Stromal cell of bone marrow (primary cell): ENCODE results near the gene MRTFB.

Source experiments
- DNase-seq: peaks from one replicate; pipeline ENCODE4 v3.0.0-alpha.2; 2012; ENCODE audit warnings: low read depth

Gene MRTFB

GRCh38 chr16:14062261-14062660 is 8.9 kb upstream of the MRTFB start:
- DNase-seq = no peak

DNA sequence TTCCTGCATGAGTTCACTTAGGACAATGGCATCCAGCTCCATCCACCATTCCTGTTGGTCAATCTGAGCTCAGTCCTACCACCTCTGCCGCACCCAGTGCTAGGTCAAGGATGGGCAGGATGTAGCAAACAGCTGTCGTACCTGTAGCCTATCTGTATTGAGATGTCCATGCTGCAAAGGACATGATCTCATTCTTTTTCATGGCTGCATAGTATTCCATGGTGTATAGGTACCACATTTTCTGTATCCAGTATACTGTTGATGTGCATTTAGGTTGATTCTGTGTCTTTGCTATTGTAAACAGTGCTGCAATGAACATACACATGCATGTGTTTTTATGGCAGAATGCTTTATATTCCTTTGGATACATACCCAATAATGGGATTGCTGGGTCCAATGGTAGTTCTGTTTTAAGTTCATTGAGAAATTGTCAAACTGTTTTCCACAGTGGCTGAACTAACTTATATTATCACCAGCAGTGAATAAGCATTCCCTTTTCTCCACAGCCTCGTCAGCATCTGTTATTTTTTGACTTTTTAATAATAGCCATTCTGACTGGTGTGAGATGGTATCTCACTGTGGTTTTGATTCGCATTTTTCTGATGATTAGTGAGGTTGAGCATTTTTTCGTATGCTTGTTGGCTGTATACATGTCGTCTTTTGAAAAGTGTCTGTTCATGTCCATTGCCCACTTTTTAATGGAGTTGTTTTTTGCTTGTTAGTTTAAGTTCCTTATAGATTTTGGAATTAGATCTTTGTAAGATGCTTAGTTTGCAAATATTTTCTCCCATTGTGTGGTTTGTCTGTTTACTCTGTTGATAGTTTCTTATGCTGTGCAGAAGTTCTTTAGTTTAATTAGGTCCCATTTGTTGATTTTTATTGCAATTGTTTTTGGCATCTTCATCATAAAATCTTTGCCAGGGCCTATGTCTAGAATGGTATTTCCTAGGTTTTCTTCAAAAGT is 7.2 kb upstream of the MRTFB start:
- DNase-seq = no peak

GRCh38 chr16:14069818-14070217 is 1.3 kb upstream of the MRTFB start:
- DNase-seq = no peak

- DNase-seq = no peak
These were observed 603 bp upstream of the MRTFB start for GRCh38 chr16:14070555-14070876.

DNA sequence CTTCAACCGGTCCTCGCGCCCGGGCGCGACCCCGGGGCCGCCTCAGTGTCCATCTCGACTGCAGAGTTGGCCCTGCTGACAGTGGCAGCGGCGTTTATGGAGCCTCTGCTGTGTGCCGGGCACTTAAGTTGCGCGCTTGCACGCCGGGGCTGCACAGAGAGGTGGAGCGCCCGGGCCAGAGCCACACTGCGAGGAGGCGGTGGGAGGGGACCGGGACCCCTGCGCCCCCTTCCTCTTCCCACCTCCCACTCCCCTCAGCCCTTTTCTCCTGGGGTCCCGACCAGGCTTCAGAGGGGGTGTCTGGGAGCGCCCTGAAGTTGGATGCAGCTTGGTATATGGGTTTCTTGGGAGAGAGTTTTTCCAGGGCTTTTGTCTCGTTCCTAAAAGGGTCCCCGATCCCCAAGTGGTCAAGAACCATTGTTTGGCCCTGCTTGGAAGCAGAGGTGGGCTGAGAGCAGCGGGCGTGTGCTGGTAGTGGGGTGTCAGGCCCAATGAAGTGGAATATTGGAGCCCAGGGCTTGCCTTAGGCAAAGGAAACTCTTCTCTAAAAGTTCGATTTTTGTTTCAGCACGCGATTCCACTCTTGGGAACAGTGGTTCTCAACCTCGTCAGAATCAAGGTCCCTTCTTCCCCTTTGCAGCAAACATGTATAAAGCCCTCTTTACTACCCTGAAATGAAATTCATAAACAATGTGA is 605 bp downstream of the MRTFB start:
- no peak for DNase-seq

- DNase-seq = no peak
These were observed 1.2 kb downstream of the MRTFB start for GRCh38 chr16:14072360-14072759.

GRCh38 chr16:14074544-14074943 is 3.4 kb downstream of the MRTFB start:
- DNase-seq = no peak

DNA sequence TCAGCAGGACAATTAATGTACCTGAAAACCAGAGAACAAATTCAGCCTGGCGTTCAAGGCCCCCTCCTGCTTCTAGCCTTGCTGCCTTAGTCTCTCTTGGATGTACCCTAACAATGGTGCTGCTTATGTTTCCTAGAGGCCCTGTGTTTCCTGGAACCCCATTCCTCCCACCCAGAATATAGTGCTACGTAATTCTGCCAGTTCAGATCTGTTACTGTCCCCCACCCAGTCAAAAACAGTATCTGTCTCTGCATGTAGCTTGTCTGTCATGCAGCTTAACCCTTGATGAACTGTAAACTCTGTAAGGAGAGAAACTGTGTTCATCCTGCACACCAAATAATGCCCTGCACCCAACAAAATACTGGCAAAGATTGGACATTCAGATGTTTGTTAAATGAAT is 6.8 kb downstream of the MRTFB start:
- DNase-seq = no peak

- no peak for DNase-seq
These were observed 15.4 kb downstream of the MRTFB start for GRCh38 chr16:14086477-14086876.

DNA sequence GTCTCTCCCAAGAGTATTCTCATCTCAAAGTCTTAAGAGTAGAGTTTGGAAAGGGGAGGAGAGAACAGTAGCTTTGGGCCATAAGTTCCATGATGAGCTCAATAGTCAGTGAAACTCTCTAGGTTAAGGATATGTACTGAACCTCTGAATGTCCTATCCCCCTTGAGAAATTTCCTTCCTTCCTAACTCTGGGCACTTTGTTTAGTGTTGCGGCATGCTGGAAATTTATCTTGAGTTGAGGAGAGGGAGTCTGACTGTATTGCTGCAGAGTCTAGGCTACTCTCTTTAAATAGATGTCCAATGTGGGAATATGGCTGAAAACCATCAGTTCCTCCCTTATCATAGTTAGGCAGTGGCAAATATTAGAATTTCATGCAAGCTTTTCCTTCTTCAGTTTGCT is 16.1 kb downstream of the MRTFB start:
- no peak for DNase-seq

- DNase-seq = no peak
These were observed 16.6 kb downstream of the MRTFB start for GRCh38 chr16:14087590-14088154.

DNA sequence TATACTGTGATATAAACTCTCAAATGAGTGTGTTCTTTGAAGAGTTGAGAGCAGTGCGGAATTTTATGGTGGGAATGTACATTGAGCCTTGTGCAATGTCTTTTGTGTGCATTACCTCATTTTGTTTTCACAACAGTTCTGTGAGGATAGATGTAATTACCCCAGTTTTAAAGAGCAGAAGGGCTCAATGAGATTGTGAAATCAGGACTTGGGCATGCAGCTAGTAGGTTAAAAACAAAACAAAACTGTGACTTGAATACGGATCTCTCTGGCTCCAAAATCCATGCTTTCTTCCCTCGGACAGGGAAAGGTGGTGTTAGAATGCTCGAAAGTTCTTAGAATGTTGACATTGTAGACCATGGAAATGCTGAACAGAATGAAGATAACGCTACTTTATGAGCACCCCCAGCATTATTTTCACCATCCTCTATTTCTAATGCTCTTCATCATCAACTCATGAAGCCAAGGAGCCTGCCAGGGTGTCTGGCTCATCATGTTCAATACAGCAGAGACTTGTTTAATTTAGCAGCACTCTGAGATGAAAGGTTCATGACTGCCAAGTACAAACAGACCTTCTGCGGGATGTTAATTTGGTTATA is 17.1 kb downstream of the MRTFB start:
- DNase-seq = no peak

DNA sequence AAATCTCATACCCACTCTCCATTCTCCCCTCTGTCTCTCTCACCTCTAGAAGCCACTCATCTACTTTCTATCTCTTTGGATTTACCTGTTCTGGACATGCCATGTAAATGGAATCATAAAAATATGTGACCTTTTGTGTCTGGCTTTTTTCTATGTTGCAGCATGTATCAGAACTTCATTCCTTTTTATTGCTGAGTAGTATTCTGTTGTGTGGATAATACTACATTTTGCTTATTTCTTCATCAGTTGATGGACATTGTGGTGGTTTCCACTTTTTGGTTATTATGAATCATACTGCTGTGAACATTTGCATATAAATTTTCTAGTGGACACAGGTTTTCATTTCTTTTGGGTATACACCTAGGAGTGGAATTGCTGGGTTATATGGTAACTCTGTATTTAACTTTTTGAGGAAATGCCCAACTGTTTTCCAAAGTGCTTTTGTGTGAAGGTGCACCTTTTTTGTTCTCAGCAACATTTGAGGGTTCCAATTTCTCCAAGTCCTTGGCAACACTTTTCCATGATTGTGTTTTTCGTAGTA is 18.2 kb downstream of the MRTFB start:
- no peak for DNase-seq

- DNase-seq = no peak
These were observed 21.4 kb downstream of the MRTFB start for GRCh38 chr16:14092561-14092960.

GRCh38 chr16:14095883-14096551 is 24.9 kb downstream of the MRTFB start:
- DNase-seq = no peak

DNA sequence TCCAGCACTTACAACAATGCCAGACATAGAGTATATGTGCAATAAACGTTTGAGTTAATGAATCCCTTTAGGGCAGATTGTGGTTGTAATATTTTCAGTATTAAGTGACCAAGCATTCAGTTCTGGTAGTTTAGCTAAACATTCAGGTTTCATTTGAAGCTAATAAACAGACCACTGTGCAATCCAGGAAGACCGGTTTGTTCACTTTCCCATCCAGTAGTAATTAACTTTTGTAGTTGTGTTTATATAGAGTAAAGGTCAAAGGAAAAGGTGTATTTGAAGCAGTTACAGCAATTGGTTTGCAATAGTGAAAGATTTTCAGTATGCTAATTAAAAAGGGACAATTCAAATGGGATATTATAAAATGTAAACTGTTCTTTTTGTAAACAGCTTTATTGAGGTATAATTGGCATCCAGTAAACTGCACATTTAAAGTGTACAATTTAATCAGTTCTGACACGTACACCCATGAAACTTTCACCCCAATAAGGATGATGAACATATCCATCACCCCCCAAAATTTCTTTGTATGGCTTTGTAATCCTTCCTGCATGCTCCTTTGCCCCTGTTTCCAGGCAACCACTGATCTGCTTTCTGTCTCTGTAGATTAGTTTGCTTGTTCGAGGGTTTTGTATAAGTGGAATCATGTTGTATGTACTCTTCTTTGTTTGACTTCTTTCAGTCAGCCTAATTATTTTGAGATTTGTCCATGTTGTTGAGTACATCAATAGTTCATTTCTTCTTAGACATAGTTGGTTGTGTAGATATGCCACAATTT is 26.3 kb downstream of the MRTFB start:
- DNase-seq = no peak

GRCh38 chr16:14098081-14098480 is 27.0 kb downstream of the MRTFB start:
- DNase-seq = no peak

- no peak for DNase-seq
These were observed 29.7 kb downstream of the MRTFB start for GRCh38 chr16:14100825-14101224.

DNA sequence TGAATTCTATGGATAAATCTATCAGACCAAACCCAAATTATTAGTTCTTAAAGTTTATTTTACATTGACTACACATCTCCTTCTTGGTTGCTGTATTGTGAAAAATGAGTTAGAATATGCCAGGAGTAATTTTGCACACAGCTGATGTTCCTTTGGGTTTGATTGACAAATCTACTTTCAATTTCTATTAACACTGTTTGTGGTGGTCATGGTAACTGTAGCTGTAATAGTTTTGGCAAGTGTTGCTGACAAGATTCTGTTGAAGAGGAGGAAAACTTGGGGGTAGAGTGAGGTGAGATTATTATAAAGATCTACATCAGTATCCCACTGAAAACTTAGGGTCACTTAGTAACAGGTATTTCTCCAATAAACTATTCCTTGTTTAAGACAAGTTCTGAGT is 30.3 kb downstream of the MRTFB start:
- no peak for DNase-seq

GRCh38 chr16:14102925-14103720 is 32.0 kb downstream of the MRTFB start:
- no peak for DNase-seq
